SK-N-SH (cell line): ENCODE results near the gene ARHGAP26. TPM values are rescaled to one million over a fixed set of nuclear protein-coding genes. Genes with fewer than 3 reads are reported as not detected.

Experiments used
- CTCF ChIA-PET: fragments of 300-600, 350-600 bp; formaldehyde crosslinking; extraction: SDS; loops from one replicate; lab custom pipeline; 2021; lab: Yijun Ruan, JAX
- POLR2A ChIA-PET: fragments of 350-600 bp; sonication (Branson Sonifier 250); formaldehyde crosslinking; extraction: SDS; loops from one replicate; lab custom pipeline; 2020; ENCODE audit warnings: antibody characterized with exemption, inconsistent platforms; lab: Yijun Ruan, JAX
- DNase-seq: peaks from one replicate; pipeline ENCODE4 v3.0.0; 2012
- H2AFZ ChIP-seq: fragments of 200-600 bp; sonication (generic); 2 replicates; pipeline ENCODE4 v1.8.1; 2016; ENCODE audit warnings: antibody characterized with exemption, mild to moderate bottlenecking, low read depth
- H3F3A ChIP-seq: fragments of 200-600 bp; sonication (generic); replicated peaks from 2 replicates; pipeline ENCODE3; 2016; ENCODE audit warnings: antibody characterized with exemption, mild to moderate bottlenecking; ENCODE audit not compliant: insufficient read depth
- H3K27ac ChIP-seq, 2 experiments: fragments of 200-500 bp in 1 of 2; fragments of 200-600 bp in 1 of 2; sonication (Bioruptor generic) in 1 of 2; sonication (generic), shearing (Covaris generic) in 1 of 2; 2 replicates each; pipeline versions ENCODE4 v1.5.1 to v1.6.1; 2014 to 2016; ENCODE audit warnings: low read depth in 2 of 2, inconsistent platforms in 1 of 2, low read length in 1 of 2, mild to moderate bottlenecking in 1 of 2, mixed read lengths in 1 of 2
- H3K27me3 ChIP-seq: fragments of 200-600 bp; sonication (generic), shearing (Covaris generic); 2 replicates; pipeline ENCODE4 v1.6.1; 2016; ENCODE audit warnings: mixed run types; ENCODE audit not compliant: insufficient read depth
- H3K36me3 ChIP-seq, 2 experiments: fragments of 200-500 bp in 1 of 2; fragments of 200-600 bp in 1 of 2; sonication (Bioruptor generic) in 1 of 2; sonication (generic) in 1 of 2; replicated peaks in 1 of 2; 2 replicates each; pipeline versions ENCODE3 to v1.5.1; 2014 to 2016; ENCODE audit warnings: low read length in 1 of 2, mild to moderate bottlenecking in 1 of 2; ENCODE audit not compliant: insufficient read depth in 2 of 2, control insufficient read depth in 1 of 2
- H3K4me1 ChIP-seq, 2 experiments: fragments of 200-500 bp in 1 of 2; fragments of 200-600 bp in 1 of 2; sonication (Bioruptor generic) in 1 of 2; sonication (generic), shearing (Covaris generic) in 1 of 2; 2 replicates each; pipeline versions ENCODE4 v1.5.1 to v1.6.1; 2014 to 2016; ENCODE audit warnings: low read depth in 1 of 2, low read length in 1 of 2, mixed run types in 1 of 2; ENCODE audit not compliant: insufficient read depth in 2 of 2, control insufficient read depth in 1 of 2
- H3K4me2 ChIP-seq: fragments of 200-600 bp; sonication (generic), shearing (Covaris generic); 2 replicates; pipeline ENCODE4 v1.6.1; 2017; ENCODE audit warnings: mixed run types
- H3K4me3 ChIP-seq, 2 experiments: fragments of 200-500 bp in 1 of 2; fragments of 200-600 bp in 1 of 2; sonication (Bioruptor generic) in 1 of 2; sonication (generic), shearing (Covaris generic) in 1 of 2; 2 replicates each; pipeline versions ENCODE4 v1.5.1 to v1.8.1; 2014 to 2016; ENCODE audit warnings: low read depth in 2 of 2, inconsistent platforms in 1 of 2, low read length in 1 of 2, mild to moderate bottlenecking in 1 of 2, mixed read lengths in 1 of 2, moderate library complexity in 1 of 2
- H3K79me2 ChIP-seq: fragments of 200-600 bp; sonication (generic); 2 replicates; pipeline ENCODE4 v1.8.1; 2017; ENCODE audit warnings: mild to moderate bottlenecking; ENCODE audit not compliant: insufficient read depth
- H3K9ac ChIP-seq: fragments of 200-600 bp; sonication (generic); 2 replicates; pipeline ENCODE4 v1.6.1; 2017; ENCODE audit warnings: mixed run types
- H3K9me2 ChIP-seq: fragments of 200-600 bp; sonication (generic); 2 replicates; pipeline ENCODE4 v1.6.1; 2017; ENCODE audit warnings: mixed run types
- H3K9me3 ChIP-seq: fragments of 200-600 bp; sonication (generic); 2 replicates; pipeline ENCODE4 v1.6.1; 2017; ENCODE audit warnings: mixed run types, mild to moderate bottlenecking, moderate library complexity
- H4K20me1 ChIP-seq: fragments of 200-600 bp; sonication (generic); 2 replicates; pipeline ENCODE4 v1.6.1; 2017; ENCODE audit warnings: mild to moderate bottlenecking, mixed run types; ENCODE audit not compliant: insufficient read depth
- CHD2 ChIP-seq: fragments of 150-350 bp; IDR thresholded peaks from 2 replicates; pipeline ENCODE4 v1.6.1; 2018; ENCODE audit warnings: low read length; ENCODE audit not compliant: partially characterized antibody
- ELF1 ChIP-seq: IDR thresholded peaks from 2 replicates; pipeline ENCODE4 v1.4.0; 2012
- FOSL2 ChIP-seq: IDR thresholded peaks from 2 replicates; pipeline ENCODE4 v1.4.0; 2012; ENCODE audit warnings: low read depth, mild to moderate bottlenecking, moderate library complexity, borderline replicate concordance
- GABPA ChIP-seq: IDR thresholded peaks from 2 replicates; pipeline ENCODE4 v1.4.0; 2012; ENCODE audit warnings: low read depth, mild to moderate bottlenecking
- MXI1 ChIP-seq: IDR thresholded peaks from 2 replicates; pipeline ENCODE4 v1.6.1; 2012; ENCODE audit warnings: mild to moderate bottlenecking, low read depth, low read length, improper control_type of control experiment
- POLR2AphosphoS5 ChIP-seq: IDR thresholded peaks from 2 replicates; pipeline ENCODE4 v1.6.1; 2012; ENCODE audit warnings: low read depth, low read length
- RAD21 ChIP-seq: IDR thresholded peaks from 2 replicates; pipeline ENCODE4 v1.6.1; 2012; ENCODE audit warnings: mild to moderate bottlenecking, low read length
- RXRA ChIP-seq: IDR thresholded peaks from 2 replicates; pipeline ENCODE4 v1.4.0; 2012; ENCODE audit warnings: low read depth, mild to moderate bottlenecking, borderline replicate concordance
- TEAD4 ChIP-seq: IDR thresholded peaks from 2 replicates; pipeline ENCODE4 v1.4.0; 2012; ENCODE audit warnings: mild to moderate bottlenecking, borderline replicate concordance; ENCODE audit not compliant: insufficient read depth
- YY1 ChIP-seq: IDR thresholded peaks from 2 replicates; pipeline ENCODE4 v1.4.0; 2012; ENCODE audit warnings: low read depth, mild to moderate bottlenecking
- polyA plus RNA-seq, 3 experiments: library from polyadenylated mRNA; depleted of rRNA; stranded (reverse); fragments of >200 nt; gene quantifications; 2 replicates each; pipeline ENCODE4 v1.2.3, GENCODE V29; 2012
- TF ChIP-seq, protein P1 (sequence below): IDR thresholded peaks from 2 replicates; pipeline ENCODE4 v1.4.0; 2012; ENCODE audit warnings: low read depth, borderline replicate concordance
- TF ChIP-seq, protein P2 (sequence below): fragments of 150-350 bp; IDR thresholded peaks from 2 replicates; pipeline ENCODE4 v1.6.1; 2016; ENCODE audit warnings: mild to moderate bottlenecking, low read depth, low read length
- TF ChIP-seq, protein P3 (sequence below): IDR thresholded peaks from 2 replicates; pipeline ENCODE4 v1.6.1; 2012; ENCODE audit warnings: mild to moderate bottlenecking, low read depth, low read length, moderate library complexity
- TF ChIP-seq, protein P4 (sequence below): fragments of 150-350 bp; IDR thresholded peaks from 2 replicates; pipeline ENCODE4 v1.6.1; 2017; ENCODE audit warnings: antibody characterized with exemption, low read length, low read depth, borderline replicate concordance

The ARHGAP26 gene
- polyA plus RNA-seq, 1 of the 3 experiments (the other 2 are of a cell fraction), result 6.1 TPM

DNA sequence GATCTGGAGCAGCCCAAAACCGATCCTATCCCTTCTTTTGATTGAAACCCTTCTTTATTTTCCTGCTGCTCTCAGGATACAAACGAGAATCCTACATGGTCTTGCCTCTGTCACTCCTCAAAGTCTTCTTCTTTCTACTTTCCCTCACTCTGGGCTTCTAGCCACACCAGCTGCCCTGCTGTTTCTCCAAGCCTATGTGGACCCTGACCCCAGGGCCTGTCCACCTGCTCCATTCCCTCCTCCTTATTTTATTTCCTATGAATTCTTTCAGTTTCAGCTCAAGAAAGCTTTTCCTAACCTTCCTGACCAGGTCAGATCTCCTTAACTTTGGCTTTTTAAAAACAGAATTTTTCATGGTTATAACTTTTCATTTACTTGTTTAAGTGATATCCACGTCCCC, 141.0 kb downstream of the ARHGAP26 start (continued):
- TF ChIP-seq, protein P1, sequence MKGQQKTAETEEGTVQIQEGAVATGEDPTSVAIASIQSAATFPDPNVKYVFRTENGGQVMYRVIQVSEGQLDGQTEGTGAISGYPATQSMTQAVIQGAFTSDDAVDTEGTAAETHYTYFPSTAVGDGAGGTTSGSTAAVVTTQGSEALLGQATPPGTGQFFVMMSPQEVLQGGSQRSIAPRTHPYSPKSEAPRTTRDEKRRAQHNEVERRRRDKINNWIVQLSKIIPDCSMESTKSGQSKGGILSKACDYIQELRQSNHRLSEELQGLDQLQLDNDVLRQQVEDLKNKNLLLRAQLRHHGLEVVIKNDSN, result no peak
- TF ChIP-seq CHD2 (no peak), TEAD4 (no peak), MXI1 (no peak), RAD21 (no peak)

DNA sequence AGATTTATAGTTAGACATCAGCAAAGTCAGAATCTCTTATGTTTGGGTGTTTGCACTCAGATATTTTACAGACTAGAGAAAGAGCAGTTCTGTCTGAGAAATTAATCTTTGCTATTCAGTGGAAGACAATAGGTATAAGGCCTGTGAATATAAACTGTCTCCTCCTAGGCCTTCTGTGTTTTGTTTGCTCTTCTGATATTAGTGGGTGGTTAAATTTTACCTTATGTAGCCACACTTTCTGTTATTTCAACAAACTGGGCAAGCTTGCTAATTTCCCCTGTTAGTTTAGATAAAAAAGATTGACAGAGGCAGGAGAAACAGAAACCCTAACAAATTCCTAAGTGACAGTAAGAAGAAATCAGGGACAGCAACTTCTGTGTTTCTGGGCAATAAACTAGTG, 141.6 kb downstream of the ARHGAP26 start:
- H4K20me1 ChIP-seq, result no peaks in the 10 kb centered on the region
- no peaks in the 10 kb centered on the region for H3K9me2 ChIP-seq
- H3K9me3 ChIP-seq, result no peaks in the 10 kb centered on the region
- H3K79me2 ChIP-seq, result no peaks in the 10 kb centered on the region
- ChIA-PET CTCF (interaction anchor here (1.3 to 6.3 kb wide), 7 partner anchors 10 to 199 kb away, joined by 3 to 31 read pairs (median 10); no protein-coding TSS in a partner anchor), POLR2A (no interaction called here)
- H3K4me3 ChIP-seq, result no peak overlapping the region
- no peak overlapping the region for H3K27ac ChIP-seq
- no peak overlapping the region for H3K4me2 ChIP-seq
- peaks cover 7% of the 10 kb centered on the region for H3F3A ChIP-seq
- peaks cover 5 to 76% of the 10 kb centered on the region in 2 experiments for H3K36me3 ChIP-seq
- no peak for TF ChIP-seq GABPA
- TF ChIP-seq YY1, result no peak
- TF ChIP-seq, protein P2, sequence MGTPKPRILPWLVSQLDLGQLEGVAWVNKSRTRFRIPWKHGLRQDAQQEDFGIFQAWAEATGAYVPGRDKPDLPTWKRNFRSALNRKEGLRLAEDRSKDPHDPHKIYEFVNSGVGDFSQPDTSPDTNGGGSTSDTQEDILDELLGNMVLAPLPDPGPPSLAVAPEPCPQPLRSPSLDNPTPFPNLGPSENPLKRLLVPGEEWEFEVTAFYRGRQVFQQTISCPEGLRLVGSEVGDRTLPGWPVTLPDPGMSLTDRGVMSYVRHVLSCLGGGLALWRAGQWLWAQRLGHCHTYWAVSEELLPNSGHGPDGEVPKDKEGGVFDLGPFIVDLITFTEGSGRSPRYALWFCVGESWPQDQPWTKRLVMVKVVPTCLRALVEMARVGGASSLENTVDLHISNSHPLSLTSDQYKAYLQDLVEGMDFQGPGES, result no peak
- TF ChIP-seq FOSL2, result no peak
- TF ChIP-seq, protein P3, sequence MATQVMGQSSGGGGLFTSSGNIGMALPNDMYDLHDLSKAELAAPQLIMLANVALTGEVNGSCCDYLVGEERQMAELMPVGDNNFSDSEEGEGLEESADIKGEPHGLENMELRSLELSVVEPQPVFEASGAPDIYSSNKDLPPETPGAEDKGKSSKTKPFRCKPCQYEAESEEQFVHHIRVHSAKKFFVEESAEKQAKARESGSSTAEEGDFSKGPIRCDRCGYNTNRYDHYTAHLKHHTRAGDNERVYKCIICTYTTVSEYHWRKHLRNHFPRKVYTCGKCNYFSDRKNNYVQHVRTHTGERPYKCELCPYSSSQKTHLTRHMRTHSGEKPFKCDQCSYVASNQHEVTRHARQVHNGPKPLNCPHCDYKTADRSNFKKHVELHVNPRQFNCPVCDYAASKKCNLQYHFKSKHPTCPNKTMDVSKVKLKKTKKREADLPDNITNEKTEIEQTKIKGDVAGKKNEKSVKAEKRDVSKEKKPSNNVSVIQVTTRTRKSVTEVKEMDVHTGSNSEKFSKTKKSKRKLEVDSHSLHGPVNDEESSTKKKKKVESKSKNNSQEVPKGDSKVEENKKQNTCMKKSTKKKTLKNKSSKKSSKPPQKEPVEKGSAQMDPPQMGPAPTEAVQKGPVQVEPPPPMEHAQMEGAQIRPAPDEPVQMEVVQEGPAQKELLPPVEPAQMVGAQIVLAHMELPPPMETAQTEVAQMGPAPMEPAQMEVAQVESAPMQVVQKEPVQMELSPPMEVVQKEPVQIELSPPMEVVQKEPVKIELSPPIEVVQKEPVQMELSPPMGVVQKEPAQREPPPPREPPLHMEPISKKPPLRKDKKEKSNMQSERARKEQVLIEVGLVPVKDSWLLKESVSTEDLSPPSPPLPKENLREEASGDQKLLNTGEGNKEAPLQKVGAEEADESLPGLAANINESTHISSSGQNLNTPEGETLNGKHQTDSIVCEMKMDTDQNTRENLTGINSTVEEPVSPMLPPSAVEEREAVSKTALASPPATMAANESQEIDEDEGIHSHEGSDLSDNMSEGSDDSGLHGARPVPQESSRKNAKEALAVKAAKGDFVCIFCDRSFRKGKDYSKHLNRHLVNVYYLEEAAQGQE, result no peak
- TF ChIP-seq POLR2AphosphoS5, result no peak
- TF ChIP-seq, protein P4, sequence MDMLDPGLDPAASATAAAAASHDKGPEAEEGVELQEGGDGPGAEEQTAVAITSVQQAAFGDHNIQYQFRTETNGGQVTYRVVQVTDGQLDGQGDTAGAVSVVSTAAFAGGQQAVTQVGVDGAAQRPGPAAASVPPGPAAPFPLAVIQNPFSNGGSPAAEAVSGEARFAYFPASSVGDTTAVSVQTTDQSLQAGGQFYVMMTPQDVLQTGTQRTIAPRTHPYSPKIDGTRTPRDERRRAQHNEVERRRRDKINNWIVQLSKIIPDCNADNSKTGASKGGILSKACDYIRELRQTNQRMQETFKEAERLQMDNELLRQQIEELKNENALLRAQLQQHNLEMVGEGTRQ, result no peak
- TF ChIP-seq ELF1, result no peak
- no peak for TF ChIP-seq RXRA
- TF ChIP-seq, all 33 proteins: peak for 0
- Histone ChIP-seq H3K4me1 (peaks cover 0 to 2% of the 10 kb centered on the region in 2 experiments; a peak in 1 of 4 replicates), H2AFZ (no peak overlapping the region), H3K9ac (no peak overlapping the region), H3K27me3 (no peaks in the 10 kb centered on the region)
- no peak for DNase-seq
